Nephron (organoid): ENCODE data around the gene BASP1.
A peak's percentile ranks its signal among the peaks of the same experiment; 100 is the strongest.

Experiments used
- H3K27ac Mint-ChIP-seq, 3 experiments: 2 replicates each; pipeline ENCODE4 v1.8.0; 2020; ENCODE audit warnings: mixed read lengths in 3 of 3, mild to moderate bottlenecking in 2 of 3, moderate library complexity in 1 of 3
- H3K27me3 Mint-ChIP-seq: 2 replicates; pipeline ENCODE4 v1.8.0; 2021; ENCODE audit warnings: low read depth, mild to moderate bottlenecking, moderate library complexity, mixed read lengths
- H3K36me3 Mint-ChIP-seq: 2 replicates; pipeline ENCODE4 v1.8.0; 2020; ENCODE audit warnings: low read depth, mixed read lengths
- H3K4me1 Mint-ChIP-seq: 2 replicates; pipeline ENCODE4 v1.8.0; 2020; ENCODE audit warnings: mixed read lengths
- H3K4me3 Mint-ChIP-seq, 3 experiments: 2 replicates each; pipeline ENCODE4 v1.8.0; 2020; ENCODE audit warnings: mild to moderate bottlenecking in 3 of 3, mixed read lengths in 3 of 3, moderate library complexity in 2 of 3
- H3K9me3 Mint-ChIP-seq: 2 replicates; pipeline ENCODE4 v1.8.0; 2020; ENCODE audit warnings: mixed read lengths
- TF ChIP-seq, protein P1 (sequence below), 3 experiments: fragments of 200-600 bp; sonication (generic); IDR thresholded peaks; one replicate each; pipeline ENCODE4 v1.5.0; 2021; ENCODE audit warnings: antibody characterized with exemption in 3 of 3; ENCODE audit not compliant: unreplicated experiment in 3 of 3

The BASP1 gene

DNA sequence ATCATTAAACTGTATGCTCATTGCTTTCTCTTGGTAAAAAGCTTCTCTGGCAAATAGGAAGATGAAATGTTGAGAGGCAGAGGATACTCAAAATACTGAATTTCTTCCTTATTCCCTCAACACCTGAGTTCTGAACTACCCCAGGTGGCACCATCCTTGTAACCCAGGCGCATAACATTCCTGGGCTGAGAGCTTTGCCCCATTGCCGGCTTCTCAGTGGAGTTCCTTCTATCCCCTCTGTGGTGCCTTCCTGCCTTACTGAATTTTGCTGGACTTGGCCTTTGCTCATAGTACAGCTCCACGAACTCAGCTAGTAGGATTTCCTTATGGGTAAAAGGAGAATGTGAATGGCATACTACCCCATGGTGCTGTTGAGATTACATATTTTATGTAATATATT, 54.7 kb downstream of the BASP1 start:
- TF ChIP-seq, protein P1, sequence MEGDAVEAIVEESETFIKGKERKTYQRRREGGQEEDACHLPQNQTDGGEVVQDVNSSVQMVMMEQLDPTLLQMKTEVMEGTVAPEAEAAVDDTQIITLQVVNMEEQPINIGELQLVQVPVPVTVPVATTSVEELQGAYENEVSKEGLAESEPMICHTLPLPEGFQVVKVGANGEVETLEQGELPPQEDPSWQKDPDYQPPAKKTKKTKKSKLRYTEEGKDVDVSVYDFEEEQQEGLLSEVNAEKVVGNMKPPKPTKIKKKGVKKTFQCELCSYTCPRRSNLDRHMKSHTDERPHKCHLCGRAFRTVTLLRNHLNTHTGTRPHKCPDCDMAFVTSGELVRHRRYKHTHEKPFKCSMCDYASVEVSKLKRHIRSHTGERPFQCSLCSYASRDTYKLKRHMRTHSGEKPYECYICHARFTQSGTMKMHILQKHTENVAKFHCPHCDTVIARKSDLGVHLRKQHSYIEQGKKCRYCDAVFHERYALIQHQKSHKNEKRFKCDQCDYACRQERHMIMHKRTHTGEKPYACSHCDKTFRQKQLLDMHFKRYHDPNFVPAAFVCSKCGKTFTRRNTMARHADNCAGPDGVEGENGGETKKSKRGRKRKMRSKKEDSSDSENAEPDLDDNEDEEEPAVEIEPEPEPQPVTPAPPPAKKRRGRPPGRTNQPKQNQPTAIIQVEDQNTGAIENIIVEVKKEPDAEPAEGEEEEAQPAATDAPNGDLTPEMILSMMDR (IDR thresholded peaks at IDR 0.05; ENCODE audit: unreplicated experiment in 3 of 3): no peak
- Mint-ChIP-seq H3K9me3 (no peaks in the 10 kb centered on the region), H3K27me3 (no peaks in the 10 kb centered on the region), H3K4me3 (no peak overlapping the region), H3K4me1 (no peaks in the 10 kb centered on the region), H3K36me3 (peaks cover 46% of the 10 kb centered on the region), H3K27ac (no peak overlapping the region)

DNA sequence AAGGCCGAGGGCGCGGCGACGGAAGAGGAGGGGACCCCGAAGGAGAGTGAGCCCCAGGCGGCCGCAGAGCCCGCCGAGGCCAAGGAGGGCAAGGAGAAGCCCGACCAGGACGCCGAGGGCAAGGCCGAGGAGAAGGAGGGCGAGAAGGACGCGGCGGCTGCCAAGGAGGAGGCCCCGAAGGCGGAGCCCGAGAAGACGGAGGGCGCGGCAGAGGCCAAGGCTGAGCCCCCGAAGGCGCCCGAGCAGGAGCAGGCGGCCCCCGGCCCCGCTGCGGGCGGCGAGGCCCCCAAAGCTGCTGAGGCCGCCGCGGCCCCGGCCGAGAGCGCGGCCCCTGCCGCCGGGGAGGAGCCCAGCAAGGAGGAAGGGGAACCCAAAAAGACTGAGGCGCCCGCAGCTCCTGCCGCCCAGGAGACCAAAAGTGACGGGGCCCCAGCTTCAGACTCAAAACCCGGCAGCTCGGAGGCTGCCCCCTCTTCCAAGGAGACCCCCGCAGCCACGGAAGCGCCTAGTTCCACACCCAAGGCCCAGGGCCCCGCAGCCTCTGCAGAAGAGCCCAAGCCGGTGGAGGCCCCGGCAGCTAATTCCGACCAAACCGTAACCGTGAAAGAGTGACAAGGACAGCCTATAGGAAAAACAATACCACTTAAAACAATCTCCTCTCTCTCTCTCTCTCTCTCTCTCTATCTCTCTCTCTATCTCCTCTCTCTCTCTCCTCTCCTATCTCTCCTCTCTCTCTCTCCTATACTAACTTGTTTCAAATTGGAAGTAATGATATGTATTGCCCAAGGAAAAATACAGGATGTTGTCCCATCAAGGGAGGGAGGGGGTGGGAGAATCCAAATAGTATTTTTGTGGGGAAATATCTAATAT, 58.1 kb downstream of the BASP1 start:
- H3K27ac Mint-ChIP-seq: no peak overlapping the region
- no peaks in the 10 kb centered on the region for H3K9me3 Mint-ChIP-seq
- peaks cover 41% of the 10 kb centered on the region for H3K36me3 Mint-ChIP-seq
- H3K4me1 Mint-ChIP-seq: no peaks in the 10 kb centered on the region
- TF ChIP-seq, protein P1 (IDR thresholded peaks at IDR 0.05; ENCODE audit: unreplicated experiment in 3 of 3): no peak
- no peaks in the 10 kb centered on the region for H3K27me3 Mint-ChIP-seq
- H3K4me3 Mint-ChIP-seq: no peak overlapping the region

DNA sequence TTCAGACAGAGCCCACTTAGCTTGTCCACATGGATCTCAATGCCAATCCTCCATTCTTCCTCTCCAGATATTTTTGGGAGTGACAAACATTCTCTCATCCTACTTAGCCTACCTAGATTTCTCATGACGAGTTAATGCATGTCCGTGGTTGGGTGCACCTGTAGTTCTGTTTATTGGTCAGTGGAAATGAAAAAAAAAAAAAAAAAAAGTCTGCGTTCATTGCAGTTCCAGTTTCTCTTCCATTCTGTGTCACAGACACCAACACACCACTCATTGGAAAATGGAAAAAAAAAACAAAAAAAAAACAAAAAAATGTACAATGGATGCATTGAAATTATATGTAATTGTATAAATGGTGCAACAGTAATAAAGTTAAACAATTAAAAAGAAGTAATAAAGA, 59.0 kb downstream of the BASP1 start:
- TF ChIP-seq, protein P1 (IDR thresholded peaks at IDR 0.05; ENCODE audit: unreplicated experiment in 3 of 3): no peak
- Mint-ChIP-seq H3K27ac (no peak overlapping the region), H3K27me3 (no peaks in the 10 kb centered on the region), H3K4me1 (no peaks in the 10 kb centered on the region), H3K4me3 (no peak overlapping the region), H3K9me3 (no peaks in the 10 kb centered on the region), H3K36me3 (peaks cover 41% of the 10 kb centered on the region)

DNA sequence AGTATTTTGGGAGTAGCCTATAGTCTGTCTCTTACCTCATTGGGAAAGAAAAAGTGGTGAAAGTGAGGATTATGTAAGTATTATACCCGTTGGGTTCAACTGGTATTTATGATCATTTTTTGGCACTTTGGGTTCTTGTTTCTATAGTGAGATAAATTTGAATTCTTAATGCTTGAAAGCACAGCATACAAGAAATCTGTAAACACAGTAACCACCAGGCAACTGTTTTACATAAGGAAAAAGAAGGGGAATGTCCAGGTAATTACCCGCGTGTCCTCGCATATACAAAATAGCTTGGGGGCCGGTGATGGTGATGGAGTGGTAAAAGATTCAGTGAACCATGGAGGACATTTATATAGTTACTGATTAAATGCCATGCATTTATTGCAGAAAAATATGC, 60.5 kb downstream of the BASP1 start:
- TF ChIP-seq, protein P1 (IDR thresholded peaks at IDR 0.05; ENCODE audit: unreplicated experiment in 3 of 3): no peak
- Mint-ChIP-seq H3K4me1 (peaks cover 6% of the 10 kb centered on the region), H3K27me3 (no peaks in the 10 kb centered on the region), H3K4me3 (no peak overlapping the region), H3K27ac (peak overlapping the region in 1 of 3 experiments; percentile 38), H3K36me3 (peaks cover 41% of the 10 kb centered on the region), H3K9me3 (no peaks in the 10 kb centered on the region)

DNA sequence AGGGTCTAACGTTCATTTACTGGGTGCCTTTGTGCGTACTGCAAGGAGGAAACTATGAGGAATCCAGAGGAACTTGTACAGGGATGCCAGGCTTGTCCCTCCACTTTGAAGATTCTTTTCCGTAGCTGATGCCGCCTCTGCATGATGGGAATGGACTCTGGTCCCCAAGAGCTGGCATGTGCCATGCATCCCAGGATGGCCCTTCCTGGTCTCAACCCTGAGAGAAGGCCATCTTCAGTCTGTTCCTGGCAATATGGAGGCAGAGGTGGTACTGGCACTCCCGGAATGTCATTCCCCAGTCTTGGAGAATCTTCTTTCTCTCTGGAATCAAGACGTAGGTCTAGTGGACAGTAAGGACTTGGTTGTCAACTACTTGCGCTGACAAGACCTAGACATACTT, 61.5 kb downstream of the BASP1 start:
- Mint-ChIP-seq H3K27me3 (no peaks in the 10 kb centered on the region), H3K4me3 (no peak overlapping the region), H3K9me3 (no peaks in the 10 kb centered on the region), H3K27ac (peak overlapping the region in 1 of 3 experiments; percentile 75), H3K36me3 (peaks cover 41% of the 10 kb centered on the region), H3K4me1 (peaks cover 6% of the 10 kb centered on the region)
- TF ChIP-seq, protein P1 (IDR thresholded peaks at IDR 0.05; ENCODE audit: unreplicated experiment in 3 of 3): no peak

DNA sequence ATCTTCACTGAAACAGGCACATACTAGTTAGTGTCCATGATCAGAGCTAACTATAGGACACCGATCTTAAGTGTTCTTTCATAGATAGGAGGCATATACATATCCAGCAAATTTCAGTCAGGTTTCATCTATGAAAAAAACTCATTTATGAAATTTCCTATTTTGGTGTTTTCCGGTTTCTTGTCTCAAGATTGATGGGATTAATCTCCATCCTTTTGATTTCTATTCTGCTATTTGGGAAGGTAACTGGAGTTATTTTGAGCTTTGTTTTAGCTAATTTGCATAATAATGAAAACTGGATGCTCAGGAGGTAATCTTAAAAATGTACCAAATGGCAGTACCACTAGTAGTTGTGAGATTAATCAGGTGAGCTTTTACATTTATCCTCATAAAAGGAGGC, 62.1 kb downstream of the BASP1 start:
- TF ChIP-seq, protein P1 (IDR thresholded peaks at IDR 0.05; ENCODE audit: unreplicated experiment in 3 of 3): no peak
- H3K36me3 Mint-ChIP-seq: peaks cover 35% of the 10 kb centered on the region
- no peak overlapping the region for H3K4me3 Mint-ChIP-seq
- H3K4me1 Mint-ChIP-seq: peaks cover 6% of the 10 kb centered on the region
- H3K27ac Mint-ChIP-seq: no peak overlapping the region
- H3K27me3 Mint-ChIP-seq: no peaks in the 10 kb centered on the region
- H3K9me3 Mint-ChIP-seq: no peaks in the 10 kb centered on the region
